Measurements from ENCODE around the gene RDX. TPM values are rescaled to one million over a fixed set of nuclear protein-coding genes. Genes with fewer than 3 reads are reported as not detected.

The RDX gene
- total RNA-seq, 2 experiments from 2014 or later, result 11.4 to 14.2 TPM

GRCh38 chr11:110185599-110185998, 110.8 kb downstream of the RDX start:
- peaks cover 0 to 2% of the 10 kb centered on the region in 2 experiments for H3K27me3 ChIP-seq (ENCODE audit: control insufficient read depth in 1 of 2, insufficient read depth in 2 of 2, low read length in 2 of 2)
- H3K27ac ChIP-seq (ENCODE audit: low read depth in 1 of 2, low read length in 2 of 2), result no peak overlapping the region
- Mint-ChIP-seq H3K27ac (no peak overlapping the region), H3K36me3 (ENCODE audit: low read depth) (no peaks in the 10 kb centered on the region), H3K27me3 (peaks cover 4% of the 10 kb centered on the region), H3K9me3 (no peaks in the 10 kb centered on the region), H3K4me3 (no peak overlapping the region), H3K4me1 (ENCODE audit: low read depth) (no peaks in the 10 kb centered on the region)
- DNase-seq (no peak), ATAC-seq (ENCODE audit: poor library complexity) (no peak)
- ChIA-PET POLR2A (no interaction called here), CTCF (no interaction called here)
- no peaks in the 10 kb centered on the region for H3K9me3 ChIP-seq (ENCODE audit: control insufficient read depth in 1 of 2, insufficient read depth in 1 of 2, low read length in 2 of 2)
- H3K4me1 ChIP-seq (ENCODE audit: insufficient read depth, low read length), result no peaks in the 10 kb centered on the region
- no peaks in the 10 kb centered on the region for H3K36me3 ChIP-seq (ENCODE audit: insufficient read depth, low read length)
- TF ChIP-seq, protein P1, sequence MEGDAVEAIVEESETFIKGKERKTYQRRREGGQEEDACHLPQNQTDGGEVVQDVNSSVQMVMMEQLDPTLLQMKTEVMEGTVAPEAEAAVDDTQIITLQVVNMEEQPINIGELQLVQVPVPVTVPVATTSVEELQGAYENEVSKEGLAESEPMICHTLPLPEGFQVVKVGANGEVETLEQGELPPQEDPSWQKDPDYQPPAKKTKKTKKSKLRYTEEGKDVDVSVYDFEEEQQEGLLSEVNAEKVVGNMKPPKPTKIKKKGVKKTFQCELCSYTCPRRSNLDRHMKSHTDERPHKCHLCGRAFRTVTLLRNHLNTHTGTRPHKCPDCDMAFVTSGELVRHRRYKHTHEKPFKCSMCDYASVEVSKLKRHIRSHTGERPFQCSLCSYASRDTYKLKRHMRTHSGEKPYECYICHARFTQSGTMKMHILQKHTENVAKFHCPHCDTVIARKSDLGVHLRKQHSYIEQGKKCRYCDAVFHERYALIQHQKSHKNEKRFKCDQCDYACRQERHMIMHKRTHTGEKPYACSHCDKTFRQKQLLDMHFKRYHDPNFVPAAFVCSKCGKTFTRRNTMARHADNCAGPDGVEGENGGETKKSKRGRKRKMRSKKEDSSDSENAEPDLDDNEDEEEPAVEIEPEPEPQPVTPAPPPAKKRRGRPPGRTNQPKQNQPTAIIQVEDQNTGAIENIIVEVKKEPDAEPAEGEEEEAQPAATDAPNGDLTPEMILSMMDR (IDR thresholded peaks at IDR 0.05), result no peak
- no peak overlapping the region for H3K4me3 ChIP-seq (ENCODE audit: low read length)
- intact Hi-C loops (cut with DNase I, micrococcal nuclease), result no loop called here

GRCh38 chr11:110185121-110185591, 111.3 kb downstream of the RDX start:
- Mint-ChIP-seq H3K9me3 (no peaks in the 10 kb centered on the region), H3K4me1 (ENCODE audit: low read depth) (no peaks in the 10 kb centered on the region), H3K27ac (no peak overlapping the region), H3K36me3 (ENCODE audit: low read depth) (no peaks in the 10 kb centered on the region), H3K4me3 (no peak overlapping the region), H3K27me3 (peaks cover 4% of the 10 kb centered on the region)
- CTCF ChIA-PET, result no interaction called here
- ATAC-seq (ENCODE audit: poor library complexity) (no peak), DNase-seq (no peak)
- Histone ChIP-seq H3K9me3 (ENCODE audit: control insufficient read depth in 1 of 2, insufficient read depth in 1 of 2, low read length in 2 of 2) (no peaks in the 10 kb centered on the region), H3K27ac (ENCODE audit: low read depth in 1 of 2, low read length in 2 of 2) (no peak overlapping the region), H3K36me3 (ENCODE audit: insufficient read depth, low read length) (no peaks in the 10 kb centered on the region), H3K27me3 (ENCODE audit: control insufficient read depth in 1 of 2, insufficient read depth in 2 of 2, low read length in 2 of 2) (peaks cover 0 to 2% of the 10 kb centered on the region in 2 experiments), H3K4me1 (ENCODE audit: insufficient read depth, low read length) (no peaks in the 10 kb centered on the region), H3K4me3 (ENCODE audit: low read length) (no peak overlapping the region)
- POLR2A ChIA-PET, result no interaction called here
- intact Hi-C loops (cut with DNase I, micrococcal nuclease), result no loop called here
- TF ChIP-seq, protein P1 (IDR thresholded peaks at IDR 0.05), result no peak

GRCh38 chr11:110184456-110184855, 112.0 kb downstream of the RDX start:
- Histone ChIP-seq H3K4me3 (ENCODE audit: low read length) (no peak overlapping the region), H3K27ac (ENCODE audit: low read depth in 1 of 2, low read length in 2 of 2) (no peak overlapping the region), H3K4me1 (ENCODE audit: insufficient read depth, low read length) (no peaks in the 10 kb centered on the region), H3K9me3 (ENCODE audit: control insufficient read depth in 1 of 2, insufficient read depth in 1 of 2, low read length in 2 of 2) (no peaks in the 10 kb centered on the region), H3K27me3 (ENCODE audit: control insufficient read depth in 1 of 2, insufficient read depth in 2 of 2, low read length in 2 of 2) (peaks cover 0 to 2% of the 10 kb centered on the region in 2 experiments), H3K36me3 (ENCODE audit: insufficient read depth, low read length) (no peaks in the 10 kb centered on the region)
- intact Hi-C loops (cut with DNase I, micrococcal nuclease), result no loop called here
- ChIA-PET CTCF (no interaction called here), POLR2A (no interaction called here)
- H3K4me1 Mint-ChIP-seq (ENCODE audit: low read depth), result no peaks in the 10 kb centered on the region
- ATAC-seq (ENCODE audit: poor library complexity) (no peak), DNase-seq (no peak)
- H3K9me3 Mint-ChIP-seq, result no peaks in the 10 kb centered on the region
- no peaks in the 10 kb centered on the region for H3K36me3 Mint-ChIP-seq (ENCODE audit: low read depth)
- TF ChIP-seq, protein P1 (IDR thresholded peaks at IDR 0.05), result no peak
- H3K27ac Mint-ChIP-seq, result no peak overlapping the region
- no peak overlapping the region for H3K4me3 Mint-ChIP-seq
- peaks cover 3% of the 10 kb centered on the region for H3K27me3 Mint-ChIP-seq

All from CD4-positive, alpha-beta T cell (primary cell).